ENCODE results near the gene PPM1A.

PPM1A gene

GRCh38 chr14:60241091-60241490, 7.9 kb upstream of the PPM1A start:
- TF ChIP-seq, protein P1, sequence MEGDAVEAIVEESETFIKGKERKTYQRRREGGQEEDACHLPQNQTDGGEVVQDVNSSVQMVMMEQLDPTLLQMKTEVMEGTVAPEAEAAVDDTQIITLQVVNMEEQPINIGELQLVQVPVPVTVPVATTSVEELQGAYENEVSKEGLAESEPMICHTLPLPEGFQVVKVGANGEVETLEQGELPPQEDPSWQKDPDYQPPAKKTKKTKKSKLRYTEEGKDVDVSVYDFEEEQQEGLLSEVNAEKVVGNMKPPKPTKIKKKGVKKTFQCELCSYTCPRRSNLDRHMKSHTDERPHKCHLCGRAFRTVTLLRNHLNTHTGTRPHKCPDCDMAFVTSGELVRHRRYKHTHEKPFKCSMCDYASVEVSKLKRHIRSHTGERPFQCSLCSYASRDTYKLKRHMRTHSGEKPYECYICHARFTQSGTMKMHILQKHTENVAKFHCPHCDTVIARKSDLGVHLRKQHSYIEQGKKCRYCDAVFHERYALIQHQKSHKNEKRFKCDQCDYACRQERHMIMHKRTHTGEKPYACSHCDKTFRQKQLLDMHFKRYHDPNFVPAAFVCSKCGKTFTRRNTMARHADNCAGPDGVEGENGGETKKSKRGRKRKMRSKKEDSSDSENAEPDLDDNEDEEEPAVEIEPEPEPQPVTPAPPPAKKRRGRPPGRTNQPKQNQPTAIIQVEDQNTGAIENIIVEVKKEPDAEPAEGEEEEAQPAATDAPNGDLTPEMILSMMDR (IDR thresholded peaks at IDR 0.05; ENCODE audit: low read depth, low read length), result no peak
- H3K9me3 ChIP-seq, result no peaks in the 10 kb centered on the region
- no peaks in the 10 kb centered on the region for H3K27me3 ChIP-seq
- H3K4me3 ChIP-seq (ENCODE audit: low read depth, low read length), result no peak overlapping the region
- H3K4me1 ChIP-seq, result no peaks in the 10 kb centered on the region
- no peak for DNase-seq
- H3K36me3 ChIP-seq, result no peaks in the 10 kb centered on the region

DNA sequence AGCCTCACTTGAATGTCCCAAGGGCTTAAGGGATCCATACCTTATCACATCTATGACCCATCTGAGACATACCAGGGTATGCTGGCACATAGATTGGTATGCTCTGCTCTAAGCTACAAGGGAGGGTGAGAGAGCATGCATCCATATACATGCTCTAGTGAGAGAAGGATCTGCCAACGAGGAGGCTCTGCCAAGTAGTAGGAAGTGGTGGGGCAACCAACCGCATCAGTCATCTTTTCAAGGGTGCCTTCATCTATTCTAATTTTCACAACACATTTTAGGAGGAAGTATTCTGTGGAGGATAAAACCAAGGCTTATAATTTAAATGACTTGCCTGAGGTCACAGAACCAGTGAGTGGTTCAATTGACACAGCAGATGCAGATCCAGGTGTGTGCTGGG, 6.6 kb upstream of the PPM1A start:
- H3K27me3 ChIP-seq, result no peaks in the 10 kb centered on the region
- H3K4me3 ChIP-seq (ENCODE audit: low read depth, low read length), result no peak overlapping the region
- TF ChIP-seq, protein P1 (IDR thresholded peaks at IDR 0.05; ENCODE audit: low read depth, low read length), result no peak
- H3K9me3 ChIP-seq, result no peaks in the 10 kb centered on the region
- H3K36me3 ChIP-seq, result no peaks in the 10 kb centered on the region
- no peak for DNase-seq
- no peaks in the 10 kb centered on the region for H3K4me1 ChIP-seq

DNA sequence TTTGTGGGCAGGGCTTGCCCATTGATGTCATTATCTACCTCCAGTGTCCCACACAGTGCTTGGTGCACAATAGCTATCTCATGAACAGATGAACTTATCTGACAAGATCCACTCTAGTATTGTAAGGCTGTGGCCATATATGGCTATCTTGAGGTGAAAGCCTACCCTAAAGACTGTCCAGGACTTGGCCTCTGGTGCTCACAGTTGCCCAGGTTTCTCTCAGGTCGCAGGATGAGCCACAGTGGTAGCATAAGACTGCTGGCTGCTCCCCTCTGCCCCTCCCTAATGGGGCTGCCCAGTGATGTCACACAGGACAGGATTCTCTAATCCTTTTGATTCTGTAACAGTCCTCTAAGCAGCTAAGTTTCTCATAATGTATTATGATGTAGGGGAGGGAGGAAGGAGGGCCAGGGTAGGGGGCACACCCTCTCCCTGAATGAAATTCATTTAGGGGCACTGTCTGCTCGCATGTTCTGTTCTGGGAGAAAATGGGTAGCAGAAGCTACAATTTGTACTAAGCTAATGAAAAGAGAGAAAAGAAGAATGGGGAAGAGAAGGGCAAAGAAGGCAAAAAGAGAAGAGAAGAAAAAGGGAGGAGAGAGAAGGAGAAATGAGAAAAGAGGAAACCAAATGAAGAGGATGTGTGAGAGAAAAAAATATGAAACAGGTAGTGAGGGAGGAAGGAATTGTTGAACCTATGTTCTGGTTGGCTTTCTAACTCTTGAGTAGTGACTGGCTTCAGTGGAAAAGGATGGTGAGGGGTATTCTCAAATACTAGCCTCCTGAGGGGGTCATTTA, 3.4 kb upstream of the PPM1A start:
- no peaks in the 10 kb centered on the region for H3K36me3 ChIP-seq
- H3K4me3 ChIP-seq (ENCODE audit: low read depth, low read length), result no peak overlapping the region
- H3K9me3 ChIP-seq, result no peaks in the 10 kb centered on the region
- H3K4me1 ChIP-seq, result no peaks in the 10 kb centered on the region
- TF ChIP-seq, protein P1 (IDR thresholded peaks at IDR 0.05; ENCODE audit: low read depth, low read length), result no peak
- DNase-seq, result no peak
- H3K27me3 ChIP-seq, result no peaks in the 10 kb centered on the region

GRCh38 chr14:60247994-60248696, 876 bp upstream of the PPM1A start:
- H3K4me3 ChIP-seq (ENCODE audit: low read depth, low read length), result peak overlapping the region; percentile 73
- no peaks in the 10 kb centered on the region for H3K9me3 ChIP-seq
- H3K27me3 ChIP-seq, result no peaks in the 10 kb centered on the region
- H3K4me1 ChIP-seq, result peaks cover 3% of the 10 kb centered on the region; the same call in 1 of the 2 replicates
- H3K36me3 ChIP-seq, result no peaks in the 10 kb centered on the region
- TF ChIP-seq, protein P1 (IDR thresholded peaks at IDR 0.05; ENCODE audit: low read depth, low read length), result no peak
- DNase-seq, result peak; percentile 91

GRCh38 chr14:60249321-60250256, 568 bp downstream of the PPM1A start:
- H3K4me3 ChIP-seq (ENCODE audit: low read depth, low read length), result peak overlapping the region; percentile 88
- peak; percentile 86 for DNase-seq
- H3K9me3 ChIP-seq, result no peaks in the 10 kb centered on the region
- H3K36me3 ChIP-seq, result no peaks in the 10 kb centered on the region
- H3K4me1 ChIP-seq, result peaks cover 3% of the 10 kb centered on the region; the same call in 1 of the 2 replicates
- TF ChIP-seq, protein P1 (IDR thresholded peaks at IDR 0.05; ENCODE audit: low read depth, low read length), result no peak
- no peaks in the 10 kb centered on the region for H3K27me3 ChIP-seq
